ENCODE data around the gene CHIC2. TPM values are rescaled to one million over a fixed set of nuclear protein-coding genes. Genes with fewer than 3 reads are reported as not detected.
"Not testable (repeated sequence)": the region's sequence is repeated elsewhere in the genome, so short reads cannot be mapped to it uniquely, and the experiment has no call there.

Gene CHIC2
- total and polyA plus RNA-seq, 4 experiments from 2014 or later, result 45.3 to 120 (median 49.6) TPM

DNA sequence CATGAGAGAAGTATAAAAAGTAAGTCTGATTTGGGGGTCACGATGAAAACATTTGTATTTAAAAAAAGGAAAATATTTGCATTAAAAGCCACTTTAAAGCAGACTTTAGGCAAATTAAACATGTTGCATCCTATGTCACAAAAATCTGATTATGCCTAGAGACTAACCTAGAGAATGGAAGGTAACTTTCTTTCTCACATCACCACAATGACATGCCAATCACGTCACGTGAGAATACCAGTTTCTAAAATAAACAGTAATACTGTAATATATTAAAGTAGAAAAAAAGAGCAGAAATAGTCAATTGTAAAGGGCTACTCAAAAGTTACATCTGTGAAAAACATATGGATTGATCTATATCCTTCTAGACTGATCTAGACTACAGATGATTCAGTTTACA lies 3.3 kb downstream of the CHIC2 start:
- peaks cover 59 to 93% (median 67%) of the 10 kb centered on the region in 4 donors for H3K4me1 Mint-ChIP-seq
- H3K4me3 Mint-ChIP-seq, result peak overlapping the region in 7 of 8 donors; percentile 49 to 83 (median 74)
- H3K27ac ChIP-seq (ENCODE audit: low read depth, low read length), result no peak overlapping the region
- DNase-seq, result no peak
- H3K9me3 ChIP-seq (ENCODE audit: control insufficient read depth in 1 of 2, low read length in 2 of 2), result no peaks in the 10 kb centered on the region
- no peak overlapping the region for H3K4me3 ChIP-seq (ENCODE audit: low read length in 2 of 2)
- peaks cover 0 to 24% of the 10 kb centered on the region in 2 donors for H3K36me3 Mint-ChIP-seq
- H3K27ac Mint-ChIP-seq, result peak overlapping the region in 2 of 7 donors; percentile 29 to 96
- peaks cover 78% of the 10 kb centered on the region for H3K4me1 ChIP-seq (ENCODE audit: insufficient read depth, low read length)
- CTCF ChIA-PET (ENCODE audit: partially characterized antibody), result no interaction called here
- H3K27me3 Mint-ChIP-seq, result no peaks in the 10 kb centered on the region
- H3K36me3 ChIP-seq (ENCODE audit: insufficient read depth, low read length), result no peaks in the 10 kb centered on the region
- H3K27me3 ChIP-seq (ENCODE audit: insufficient read depth, low read length), result no peaks in the 10 kb centered on the region
- intact Hi-C loops (cut with micrococcal nuclease), result loop anchor here (5.0 kb wide), 2 partner anchors 44 to 1336 kb away; partner anchors contain the start of gene TMEM165
- H3K9me3 Mint-ChIP-seq, result no peaks in the 10 kb centered on the region
- POLR2A ChIA-PET (ENCODE audit: partially characterized antibody), result no interaction called here

DNA sequence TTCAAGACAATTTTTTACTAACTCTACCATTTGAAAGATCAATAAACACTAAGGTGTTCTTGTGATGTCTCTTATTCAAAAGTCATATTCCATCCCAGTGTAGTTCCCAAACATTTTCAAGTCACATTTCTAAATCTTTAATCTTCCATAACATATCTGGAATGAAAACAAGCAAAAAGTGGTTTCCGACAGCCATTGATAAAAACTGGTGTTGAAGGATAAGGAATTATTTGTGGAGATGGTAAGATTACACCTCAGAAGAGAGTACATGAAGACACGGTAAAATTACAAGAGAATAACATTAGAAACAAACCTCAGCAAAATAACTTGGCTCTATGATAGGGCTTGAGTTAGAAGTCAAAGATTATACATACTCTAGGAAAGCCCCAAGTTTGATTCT lies 4.3 kb downstream of the CHIC2 start:
- Histone ChIP-seq H3K9me3 (ENCODE audit: control insufficient read depth in 1 of 2, low read length in 2 of 2) (no peaks in the 10 kb centered on the region), H3K4me3 (ENCODE audit: low read length in 2 of 2) (no peak overlapping the region), H3K36me3 (ENCODE audit: insufficient read depth, low read length) (no peaks in the 10 kb centered on the region), H3K27me3 (ENCODE audit: insufficient read depth, low read length) (no peaks in the 10 kb centered on the region), H3K4me1 (ENCODE audit: insufficient read depth, low read length) (peaks cover 79% of the 10 kb centered on the region), H3K27ac (ENCODE audit: low read depth, low read length) (no peak overlapping the region)
- DNase-seq, result no peak
- peaks cover 60 to 89% (median 66%) of the 10 kb centered on the region in 4 donors for H3K4me1 Mint-ChIP-seq
- H3K27ac Mint-ChIP-seq, result peak overlapping the region in 6 of 7 donors; percentile 10 to 79 (median 38)
- intact Hi-C loops (cut with micrococcal nuclease), result loop anchor here (5.0 kb wide), 2 partner anchors 43 to 1337 kb away; partner anchors contain the start of gene TMEM165
- ChIA-PET POLR2A (ENCODE audit: partially characterized antibody) (no interaction called here), CTCF (ENCODE audit: partially characterized antibody) (no interaction called here)
- peaks cover 2 to 24% of the 10 kb centered on the region in 2 donors for H3K36me3 Mint-ChIP-seq
- H3K27me3 Mint-ChIP-seq, result no peaks in the 10 kb centered on the region
- peak overlapping the region; percentile 6 to 74 (median 36) for H3K4me3 Mint-ChIP-seq
- H3K9me3 Mint-ChIP-seq, result no peaks in the 10 kb centered on the region

DNA sequence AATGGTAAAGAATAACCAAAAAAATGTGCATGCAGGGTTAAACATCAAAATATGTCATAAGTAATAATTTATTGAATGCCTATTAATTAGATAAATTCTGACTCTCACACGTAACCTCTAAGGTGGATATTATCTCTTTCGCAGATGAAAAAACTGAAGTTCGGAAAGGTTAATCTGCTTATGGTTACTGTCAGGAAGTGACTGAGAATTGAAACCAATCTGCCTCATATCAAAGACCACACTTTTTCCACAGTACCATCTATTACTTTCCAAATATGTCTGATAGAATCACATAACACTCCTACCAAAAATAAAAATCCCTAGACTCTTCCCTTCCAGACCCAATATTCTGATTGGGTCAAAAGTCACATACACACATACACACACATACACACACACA lies 6.2 kb downstream of the CHIC2 start:
- POLR2A ChIA-PET (ENCODE audit: partially characterized antibody), result interaction anchor here (0.7 to 1.0 kb wide), 2 partner anchors 68 to 678 kb away, joined by 3 read pairs; no protein-coding TSS in a partner anchor
- Histone ChIP-seq H3K36me3 (ENCODE audit: insufficient read depth, low read length) (no peaks in the 10 kb centered on the region), H3K4me1 (ENCODE audit: insufficient read depth, low read length) (peaks cover 77% of the 10 kb centered on the region), H3K9me3 (ENCODE audit: control insufficient read depth in 1 of 2, low read length in 2 of 2) (no peaks in the 10 kb centered on the region), H3K4me3 (ENCODE audit: low read length in 2 of 2) (no peak overlapping the region), H3K27ac (ENCODE audit: low read depth, low read length) (no peak overlapping the region), H3K27me3 (ENCODE audit: insufficient read depth, low read length) (no peaks in the 10 kb centered on the region)
- Mint-ChIP-seq H3K27me3 (no peaks in the 10 kb centered on the region), H3K36me3 (peaks cover 12 to 20% of the 10 kb centered on the region in 2 donors), H3K9me3 (no peaks in the 10 kb centered on the region), H3K4me3 (peak overlapping the region; percentile 60 to 93 (median 72)), H3K4me1 (peaks cover 65 to 87% (median 75%) of the 10 kb centered on the region in 4 donors), H3K27ac (peak overlapping the region in 6 of 7 donors; percentile 10 to 95 (median 61))
- intact Hi-C loops (cut with micrococcal nuclease), result no loop called here
- peak in 3 of 5 donors; percentile 16 to 35 (median 17) for DNase-seq
- CTCF ChIA-PET (ENCODE audit: partially characterized antibody), result no interaction called here

DNA sequence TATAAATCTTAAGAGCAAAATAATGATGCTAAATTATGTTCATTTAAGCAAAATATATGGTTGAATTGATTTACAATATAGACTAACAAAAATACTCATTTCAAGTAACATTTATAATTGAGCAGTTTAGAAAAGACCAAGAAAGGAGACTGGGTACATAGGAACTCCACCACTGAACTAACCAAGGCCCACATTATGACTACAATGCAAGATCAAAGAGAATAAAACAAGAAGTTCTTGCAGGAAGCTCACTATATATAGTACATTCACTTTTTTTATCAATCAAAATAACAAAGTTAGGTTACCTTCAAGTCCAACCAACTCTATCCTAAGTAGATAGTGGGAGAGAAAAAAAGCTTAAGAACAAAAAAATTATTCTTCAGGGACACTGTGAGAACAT lies 8.0 kb downstream of the CHIC2 start:
- Mint-ChIP-seq H3K4me3 (peak overlapping the region in 7 of 8 donors; percentile 36 to 93 (median 64)), H3K27ac (no peak overlapping the region), H3K9me3 (no peaks in the 10 kb centered on the region), H3K27me3 (no peaks in the 10 kb centered on the region), H3K36me3 (peaks cover 12% of the 10 kb centered on the region in 2 donors), H3K4me1 (peaks cover 57 to 79% (median 66%) of the 10 kb centered on the region in 4 donors)
- Histone ChIP-seq H3K9me3 (ENCODE audit: control insufficient read depth in 1 of 2, low read length in 2 of 2) (no peaks in the 10 kb centered on the region), H3K4me3 (ENCODE audit: low read length in 2 of 2) (no peak overlapping the region), H3K4me1 (ENCODE audit: insufficient read depth, low read length) (peaks cover 74% of the 10 kb centered on the region), H3K27ac (ENCODE audit: low read depth, low read length) (no peak overlapping the region), H3K27me3 (ENCODE audit: insufficient read depth, low read length) (no peaks in the 10 kb centered on the region), H3K36me3 (ENCODE audit: insufficient read depth, low read length) (no peaks in the 10 kb centered on the region)
- ChIA-PET CTCF (ENCODE audit: partially characterized antibody) (interaction anchor here (0.7 kb wide), 1 partner anchor 43 kb away, joined by 3 read pairs; no protein-coding TSS in a partner anchor), POLR2A (ENCODE audit: partially characterized antibody) (interaction anchor here (1.4 kb wide), 1 partner anchor 72 kb away, joined by 5 read pairs; no protein-coding TSS in a partner anchor)
- intact Hi-C loops (cut with micrococcal nuclease), result no loop called here
- no peak for DNase-seq

DNA sequence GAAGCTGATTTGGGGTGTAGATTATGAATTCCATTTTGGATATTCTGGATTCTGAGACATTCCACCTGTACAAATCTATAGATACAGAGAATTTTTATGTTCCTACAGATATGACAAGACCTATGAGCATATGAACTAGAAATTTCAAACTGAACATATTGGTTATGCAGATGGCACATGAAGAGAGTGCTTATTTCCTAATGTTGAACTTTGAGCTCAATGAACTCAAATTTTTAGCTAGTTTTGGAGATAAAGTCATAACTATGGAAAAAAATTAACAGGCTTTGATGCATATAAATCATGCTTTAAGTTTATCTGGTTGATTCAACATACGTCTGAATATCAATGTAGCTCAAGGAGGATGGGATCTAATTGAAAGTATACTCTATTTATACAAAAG lies 8.9 kb downstream of the CHIC2 start:
- Mint-ChIP-seq H3K4me1 (peaks cover 56 to 79% (median 67%) of the 10 kb centered on the region in 4 donors), H3K4me3 (peak overlapping the region in 4 of 8 donors; percentile 25 to 43 (median 34)), H3K27ac (peak overlapping the region in 1 of 7 donors; percentile 75), H3K36me3 (peaks cover 13 to 16% of the 10 kb centered on the region in 2 donors), H3K27me3 (no peaks in the 10 kb centered on the region), H3K9me3 (no peaks in the 10 kb centered on the region)
- H3K27me3 ChIP-seq (ENCODE audit: insufficient read depth, low read length), result no peaks in the 10 kb centered on the region
- H3K9me3 ChIP-seq (ENCODE audit: control insufficient read depth in 1 of 2, low read length in 2 of 2), result no peaks in the 10 kb centered on the region
- ChIA-PET CTCF (ENCODE audit: partially characterized antibody) (interaction anchor here (0.6 kb wide), 1 partner anchor 126 kb away, joined by 3 read pairs; no protein-coding TSS in a partner anchor), POLR2A (ENCODE audit: partially characterized antibody) (interaction anchor here (1.4 to 3.0 kb wide), 2 partner anchors 8 to 71 kb away, joined by 5 to 12 read pairs; partner anchors contain the start of gene CHIC2)
- no peak overlapping the region for H3K27ac ChIP-seq (ENCODE audit: low read depth, low read length)
- intact Hi-C loops (cut with micrococcal nuclease), result no loop called here
- DNase-seq, result no peak
- no peak overlapping the region for H3K4me3 ChIP-seq (ENCODE audit: low read length in 2 of 2)
- no peaks in the 10 kb centered on the region for H3K36me3 ChIP-seq (ENCODE audit: insufficient read depth, low read length)
- H3K4me1 ChIP-seq (ENCODE audit: insufficient read depth, low read length), result peaks cover 72% of the 10 kb centered on the region

DNA sequence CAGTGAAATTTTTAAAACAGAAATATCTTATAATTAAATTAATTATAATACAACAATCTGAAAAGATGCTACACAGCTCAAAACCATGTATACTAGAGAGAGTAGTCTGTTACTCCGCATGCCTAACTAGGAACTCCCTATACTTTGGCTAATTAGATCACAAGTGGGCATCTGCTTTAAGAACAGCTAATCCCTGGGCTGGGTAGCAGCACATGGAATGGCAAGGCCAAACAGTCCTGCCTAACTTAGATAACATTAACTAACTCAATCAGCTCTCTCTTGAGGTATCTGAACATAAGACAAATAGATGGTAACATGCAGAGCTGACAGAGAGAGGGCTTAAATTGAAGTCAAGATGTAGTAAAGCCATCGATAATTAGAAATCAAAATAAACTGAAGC lies 9.9 kb downstream of the CHIC2 start:
- Mint-ChIP-seq H3K27me3 (no peaks in the 10 kb centered on the region), H3K36me3 (peaks cover 13 to 18% of the 10 kb centered on the region in 2 donors), H3K27ac (no peak overlapping the region), H3K9me3 (no peaks in the 10 kb centered on the region), H3K4me1 (peaks cover 52 to 79% (median 63%) of the 10 kb centered on the region in 4 donors), H3K4me3 (peak overlapping the region in 2 of 8 donors; percentile 3 to 25)
- H3K9me3 ChIP-seq (ENCODE audit: control insufficient read depth in 1 of 2, low read length in 2 of 2), result no peaks in the 10 kb centered on the region
- DNase-seq, result no peak
- no peaks in the 10 kb centered on the region for H3K36me3 ChIP-seq (ENCODE audit: insufficient read depth, low read length)
- peaks cover 68% of the 10 kb centered on the region for H3K4me1 ChIP-seq (ENCODE audit: insufficient read depth, low read length)
- intact Hi-C loops (cut with micrococcal nuclease), result no loop called here
- no peak overlapping the region for H3K27ac ChIP-seq (ENCODE audit: low read depth, low read length)
- no peaks in the 10 kb centered on the region for H3K27me3 ChIP-seq (ENCODE audit: insufficient read depth, low read length)
- CTCF ChIA-PET (ENCODE audit: partially characterized antibody), result no interaction called here
- H3K4me3 ChIP-seq (ENCODE audit: low read length in 2 of 2), result no peak overlapping the region
- POLR2A ChIA-PET (ENCODE audit: partially characterized antibody), result interaction anchor here (0.6 to 3.0 kb wide), 2 partner anchors 9 to 763 kb away, joined by 3 to 12 read pairs; partner anchors contain the start of gene CHIC2

DNA sequence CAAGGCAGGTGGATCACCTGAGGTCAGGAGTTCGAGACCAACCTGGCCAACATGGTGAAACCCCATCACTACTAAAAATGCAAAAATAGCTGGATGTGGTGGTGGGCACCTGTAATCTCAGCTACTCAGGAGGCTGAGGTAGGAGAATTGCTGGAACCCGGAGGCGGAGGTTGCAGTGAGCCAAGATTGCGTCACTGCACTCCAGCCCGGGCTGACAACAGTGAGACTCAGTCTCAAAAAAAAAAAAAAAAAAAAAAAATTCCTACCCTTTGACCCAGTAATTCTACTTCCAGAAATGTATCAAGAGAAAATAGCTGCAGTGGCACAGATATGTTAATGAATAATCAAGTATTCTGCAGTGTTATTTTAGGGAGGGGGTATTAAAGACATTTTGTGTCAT lies 11.1 kb downstream of the CHIC2 start:
- DNase-seq; H3K27ac ChIP-seq (ENCODE audit: low read depth, low read length); H3K4me3 ChIP-seq (ENCODE audit: low read length in 2 of 2); H3K36me3 ChIP-seq (ENCODE audit: insufficient read depth, low read length); intact Hi-C loops (cut with micrococcal nuclease); H3K9me3 Mint-ChIP-seq; H3K27ac Mint-ChIP-seq; H3K4me3 Mint-ChIP-seq; H3K27me3 Mint-ChIP-seq; H3K27me3 ChIP-seq (ENCODE audit: insufficient read depth, low read length); H3K9me3 ChIP-seq (ENCODE audit: control insufficient read depth in 1 of 2, low read length in 2 of 2): not testable (repeated sequence)
- ChIA-PET POLR2A (ENCODE audit: partially characterized antibody) (interaction anchor here (3.0 kb wide), 1 partner anchor 10 kb away, joined by 12 read pairs; the partner anchor contains the start of gene CHIC2), CTCF (ENCODE audit: partially characterized antibody) (interaction anchor here (0.6 to 0.8 kb wide), 2 partner anchors 13 to 36 kb away, joined by 3 read pairs; no protein-coding TSS in a partner anchor)
- Mint-ChIP-seq H3K36me3 (peaks cover 16 to 21% of the 10 kb centered on the region in 2 donors), H3K4me1 (peaks cover 50 to 74% (median 62%) of the 10 kb centered on the region in 4 donors)
- peaks cover 61% of the 10 kb centered on the region for H3K4me1 ChIP-seq (ENCODE audit: insufficient read depth, low read length)

Measured in CD4-positive, alpha-beta memory T cell (primary cell).